Astrocyte (in vitro differentiated cells and primary cell): ENCODE measurements around the gene CAPN5.

ENCODE experiments used
- EZH2 ChIP-seq: IDR thresholded peaks from 2 replicates; pipeline ENCODE4 v1.6.1; 2012; ENCODE audit warnings: mild to moderate bottlenecking, low read length, inconsistent platforms; ENCODE audit not compliant: insufficient read depth
- TF ChIP-seq, protein P1 (sequence below): IDR thresholded peaks from 2 replicates; pipeline ENCODE4 v1.5.1; 2011; ENCODE audit warnings: low read depth, mild to moderate bottlenecking, inconsistent platforms, low read length, moderate library complexity; ENCODE audit not compliant: insufficient read depth

DNA sequence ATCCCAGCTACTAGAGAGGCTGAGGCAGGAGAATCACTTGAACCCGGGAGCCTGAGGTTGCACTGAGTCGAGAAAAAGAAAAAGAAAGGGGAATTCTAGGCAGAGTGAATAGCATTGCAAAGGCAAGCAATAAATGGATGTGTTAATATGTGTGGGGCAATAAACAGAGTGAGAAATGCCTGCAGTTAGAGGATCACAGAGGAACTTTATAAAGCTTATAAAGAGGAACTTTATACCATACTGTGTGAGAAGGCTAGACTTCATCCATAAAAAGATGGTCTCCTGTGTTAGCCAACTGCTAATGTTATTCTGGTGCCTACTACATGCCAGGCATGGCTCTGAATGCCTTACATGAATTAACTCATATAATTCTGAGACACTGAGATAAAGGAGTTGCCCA, 31.7 kb upstream of the CAPN5 start:
- TF ChIP-seq, protein P1, sequence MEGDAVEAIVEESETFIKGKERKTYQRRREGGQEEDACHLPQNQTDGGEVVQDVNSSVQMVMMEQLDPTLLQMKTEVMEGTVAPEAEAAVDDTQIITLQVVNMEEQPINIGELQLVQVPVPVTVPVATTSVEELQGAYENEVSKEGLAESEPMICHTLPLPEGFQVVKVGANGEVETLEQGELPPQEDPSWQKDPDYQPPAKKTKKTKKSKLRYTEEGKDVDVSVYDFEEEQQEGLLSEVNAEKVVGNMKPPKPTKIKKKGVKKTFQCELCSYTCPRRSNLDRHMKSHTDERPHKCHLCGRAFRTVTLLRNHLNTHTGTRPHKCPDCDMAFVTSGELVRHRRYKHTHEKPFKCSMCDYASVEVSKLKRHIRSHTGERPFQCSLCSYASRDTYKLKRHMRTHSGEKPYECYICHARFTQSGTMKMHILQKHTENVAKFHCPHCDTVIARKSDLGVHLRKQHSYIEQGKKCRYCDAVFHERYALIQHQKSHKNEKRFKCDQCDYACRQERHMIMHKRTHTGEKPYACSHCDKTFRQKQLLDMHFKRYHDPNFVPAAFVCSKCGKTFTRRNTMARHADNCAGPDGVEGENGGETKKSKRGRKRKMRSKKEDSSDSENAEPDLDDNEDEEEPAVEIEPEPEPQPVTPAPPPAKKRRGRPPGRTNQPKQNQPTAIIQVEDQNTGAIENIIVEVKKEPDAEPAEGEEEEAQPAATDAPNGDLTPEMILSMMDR, result no peak
- TF ChIP-seq EZH2, result no peak
